Measurements from ENCODE around the gene NRN1. TPM values are rescaled to one million over a fixed set of nuclear protein-coding genes. Genes with fewer than 3 reads are reported as not detected.

The NRN1 gene
- total and polyA plus RNA-seq, 10 of the 15 experiments (the other 5 are each of a cell fraction or from before 2014, with no cell fraction given) = 0.13 to 22.6 (median 0.23) TPM; not detected in 1

GRCh38 chr6:6008648-6009421, 2.1 kb upstream of the NRN1 start (continued):
- TF ChIP-seq MYC (IDR thresholded peaks at IDR 0.05; ENCODE audit: insufficient read depth, insufficient read length, insufficient replicate concordance, low read length, severe bottlenecking) (no peak), ATF7 (IDR thresholded peaks at IDR 0.05; ENCODE audit: low read depth) (peak; percentile 62), RCOR1 (conservative IDR thresholded peaks at IDR 0.05; ENCODE audit: low read depth, low read length) (no peak), REST (IDR thresholded peaks at IDR 0.05; ENCODE audit: low read depth, low read length) (no peak), ATF2 (IDR thresholded peaks at IDR 0.05; ENCODE audit: low read length) (no peak), EGR1 (IDR thresholded peaks at IDR 0.05; ENCODE audit: borderline replicate concordance in 1 of 2, low read depth in 2 of 2, low read length in 2 of 2) (no peak), HDGF (IDR thresholded peaks at IDR 0.05) (no peak), SREBF1 (IDR thresholded peaks at IDR 0.05; ENCODE audit: low read length) (no peak), ZNF24 (IDR thresholded peaks at IDR 0.05) (no peak), TCF3 (IDR thresholded peaks at IDR 0.05; ENCODE audit: borderline replicate concordance, insufficient read depth, low read depth, low read length) (no peak), POLR2AphosphoS2 (IDR thresholded peaks at IDR 0.05; ENCODE audit: low read depth, low read length) (no peak)
